Measurements from ENCODE around the gene BCAS1.
"Not testable (repeated sequence)": the region's sequence is repeated elsewhere in the genome, so short reads cannot be mapped to it uniquely, and the experiment has no call there.

Gene BCAS1

GRCh38 chr20:54015496-54015895 lies 54.9 kb downstream of the BCAS1 start:
- no peak overlapping the region for H3K27ac ChIP-seq
- TF ChIP-seq CTCF (conservative IDR thresholded peaks at IDR 0.05) = no peak
- no peak for TF ChIP-seq ZFX (IDR thresholded peaks at IDR 0.05)

- no peak for TF ChIP-seq ZFX (IDR thresholded peaks at IDR 0.05)
- TF ChIP-seq CTCF (conservative IDR thresholded peaks at IDR 0.05) = no peak
- no peak overlapping the region for H3K27ac ChIP-seq
These were observed 56.0 kb downstream of the BCAS1 start for GRCh38 chr20:54014293-54014926.

DNA sequence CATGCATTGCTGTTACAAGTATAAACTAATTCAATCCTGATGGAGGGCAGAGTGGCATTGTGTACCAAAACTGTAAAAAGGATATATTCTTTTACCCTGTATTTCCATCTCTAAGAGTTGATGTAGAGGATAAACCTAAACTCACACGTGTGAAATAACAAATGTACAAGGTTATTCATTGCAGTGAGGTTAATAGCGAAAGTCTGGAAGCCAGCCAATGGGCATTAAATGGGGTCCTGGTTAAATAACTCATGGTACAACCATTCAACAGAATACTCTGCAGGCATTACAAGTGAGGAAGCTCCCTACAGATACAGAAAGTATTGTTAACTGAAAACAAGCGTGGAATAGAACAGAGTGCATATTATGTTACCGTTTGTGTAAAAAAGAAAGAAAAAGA lies 56.9 kb downstream of the BCAS1 start:
- TF ChIP-seq ZFX (IDR thresholded peaks at IDR 0.05) (no peak), CTCF (conservative IDR thresholded peaks at IDR 0.05) (no peak)
- H3K27ac ChIP-seq = no peak overlapping the region

- H3K27ac ChIP-seq = no peak overlapping the region
- TF ChIP-seq CTCF (conservative IDR thresholded peaks at IDR 0.05) (no peak), ZFX (IDR thresholded peaks at IDR 0.05) (no peak)
These were observed 59.0 kb downstream of the BCAS1 start for GRCh38 chr20:54011346-54011745.

DNA sequence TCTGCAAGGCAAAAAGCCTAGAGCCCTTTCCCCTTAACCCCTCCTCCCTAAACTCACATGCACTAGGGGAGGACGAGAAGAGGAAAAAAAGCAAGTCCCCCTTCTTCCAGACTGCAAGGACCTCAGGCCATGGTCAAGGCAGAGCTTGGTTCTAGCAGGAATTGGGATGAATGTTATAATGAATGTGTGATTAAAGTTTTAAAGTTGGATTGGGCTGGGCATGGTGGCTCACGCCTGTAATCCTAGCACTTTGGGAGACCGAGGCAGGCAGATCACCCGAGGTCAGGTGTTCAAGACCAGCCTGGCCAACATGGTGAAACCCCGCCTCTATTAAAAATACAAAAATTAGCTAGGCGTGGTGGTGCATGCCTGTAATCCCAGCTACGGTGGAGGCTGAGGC lies 64.2 kb downstream of the BCAS1 start:
- H3K27ac ChIP-seq = not testable (repeated sequence)

DNA sequence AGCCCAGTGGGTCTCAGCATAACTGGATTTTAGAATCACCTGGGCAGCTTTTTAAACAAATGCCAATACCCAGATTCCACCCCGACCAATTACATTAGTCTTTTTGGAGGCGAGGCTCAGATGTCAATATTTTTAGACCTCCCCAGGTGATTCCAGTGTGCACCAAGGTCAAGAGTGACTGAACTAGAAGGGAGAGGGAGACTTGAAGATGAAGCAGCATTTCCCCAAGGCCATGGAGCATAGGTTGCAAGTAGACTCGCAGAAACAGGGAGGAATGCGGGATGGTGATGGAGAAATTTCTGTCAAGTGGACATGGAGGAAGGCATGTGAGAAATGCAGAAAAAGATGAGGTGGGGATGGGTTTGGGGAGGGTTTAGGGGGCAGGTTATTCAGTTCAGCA lies 64.9 kb downstream of the BCAS1 start:
- H3K27ac ChIP-seq = no peak overlapping the region
- TF ChIP-seq ZFX (IDR thresholded peaks at IDR 0.05) (no peak), CTCF (conservative IDR thresholded peaks at IDR 0.05) (no peak)

DNA sequence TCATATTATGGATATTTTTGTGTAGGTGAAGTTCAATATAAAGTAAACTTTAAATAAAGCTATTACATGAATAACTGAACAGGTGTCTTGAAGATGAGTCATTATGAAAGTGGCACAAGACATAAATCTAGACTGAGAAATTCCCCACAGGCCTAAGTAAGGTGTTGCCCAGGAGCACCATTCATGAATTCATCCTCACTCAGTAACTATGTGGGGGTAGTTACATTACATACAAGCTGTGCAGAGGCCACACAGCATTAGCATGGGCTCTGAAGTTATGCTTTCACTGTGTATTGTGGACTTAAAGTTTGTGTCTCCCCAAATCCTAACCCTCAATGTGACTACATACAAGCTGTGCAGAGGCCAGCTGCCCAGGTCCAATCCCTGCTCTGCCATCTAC lies 65.9 kb downstream of the BCAS1 start:
- H3K27ac ChIP-seq = no peak overlapping the region
- TF ChIP-seq CTCF (conservative IDR thresholded peaks at IDR 0.05) (no peak), ZFX (IDR thresholded peaks at IDR 0.05) (no peak)

GRCh38 chr20:54002741-54003140 lies 67.7 kb downstream of the BCAS1 start:
- H3K27ac ChIP-seq = no peak overlapping the region
- no peak for TF ChIP-seq CTCF (conservative IDR thresholded peaks at IDR 0.05)
- no peak for TF ChIP-seq ZFX (IDR thresholded peaks at IDR 0.05)

All from C4-2B (cell line).